ENCODE measurements around the gene AFF3. TPM values are rescaled to one million over a fixed set of nuclear protein-coding genes. Genes with fewer than 3 reads are reported as not detected.

The AFF3 gene
- total RNA-seq, 3 donors from 2014 or later (not counting 1 experiment from before 2014, with no cell fraction given) = 4.6 to 9.6 (median 5.6) TPM

DNA sequence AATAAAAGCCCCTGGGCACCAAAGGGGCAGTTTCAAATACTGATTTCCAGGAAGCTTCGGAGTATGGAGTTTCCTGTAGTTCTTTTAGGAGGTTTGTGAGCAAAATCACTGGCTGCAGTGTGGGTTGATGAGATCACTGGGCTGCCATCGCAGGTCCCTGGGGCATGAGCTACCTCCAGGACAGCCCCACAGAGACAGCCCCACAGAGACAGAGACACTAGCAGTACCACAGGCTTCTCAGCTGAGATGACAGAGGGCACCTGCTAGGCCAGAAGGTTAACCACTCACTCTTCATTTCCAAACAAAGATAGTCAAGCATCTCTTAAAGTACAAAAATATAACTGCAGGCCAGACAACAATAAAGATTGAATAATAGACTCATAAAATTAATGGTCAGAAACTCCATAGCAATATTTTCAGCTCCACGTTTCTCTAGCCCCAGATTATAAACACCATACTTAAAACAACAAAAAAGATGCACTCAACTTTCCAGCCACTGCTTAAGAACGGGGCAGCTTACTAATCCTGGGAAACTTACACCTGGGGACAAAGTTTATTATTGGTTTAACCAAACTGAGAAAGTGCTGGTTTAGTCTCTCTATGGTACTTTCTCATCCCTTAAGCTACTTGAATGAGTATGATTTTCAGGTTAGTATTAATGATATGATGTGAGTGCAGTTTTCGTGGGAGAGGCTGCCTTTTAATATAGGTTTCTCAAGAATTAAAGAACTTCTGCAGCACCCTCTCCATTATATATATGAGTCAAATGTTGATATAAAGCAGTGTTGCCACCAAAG, 11.6 kb downstream of the AFF3 start:
- Mint-ChIP-seq H3K4me1 (no peaks in the 10 kb centered on the region), H3K36me3 (no peaks in the 10 kb centered on the region), H3K27ac (no peak overlapping the region), H3K4me3 (no peak overlapping the region), H3K9me3 (no peaks in the 10 kb centered on the region), H3K27me3 (ENCODE audit: low read depth in 2 of 2) (no peaks in the 10 kb centered on the region)
- no peaks in the 10 kb centered on the region for H3K36me3 ChIP-seq (ENCODE audit: control insufficient read depth, insufficient read depth, low read length)
- H3K4me3 ChIP-seq (ENCODE audit: low read length) = no peak overlapping the region
- no peaks in the 10 kb centered on the region for H3K27me3 ChIP-seq (ENCODE audit: control insufficient read depth, insufficient read depth, low read length)
- DNase-seq (no peak), ATAC-seq (no peak)
- intact Hi-C loops (cut with micrococcal nuclease) = no loop called here
- WGBS (ENCODE audit: insufficient coverage) = 71% methylated on average over 4 of the region's 5 CpGs
- peaks cover 4% of the 10 kb centered on the region for H3K4me1 ChIP-seq (ENCODE audit: control insufficient read depth, insufficient read depth, low read length)
- H3K27ac ChIP-seq (ENCODE audit: low read length) = no peak overlapping the region
- TF ChIP-seq, protein P1, sequence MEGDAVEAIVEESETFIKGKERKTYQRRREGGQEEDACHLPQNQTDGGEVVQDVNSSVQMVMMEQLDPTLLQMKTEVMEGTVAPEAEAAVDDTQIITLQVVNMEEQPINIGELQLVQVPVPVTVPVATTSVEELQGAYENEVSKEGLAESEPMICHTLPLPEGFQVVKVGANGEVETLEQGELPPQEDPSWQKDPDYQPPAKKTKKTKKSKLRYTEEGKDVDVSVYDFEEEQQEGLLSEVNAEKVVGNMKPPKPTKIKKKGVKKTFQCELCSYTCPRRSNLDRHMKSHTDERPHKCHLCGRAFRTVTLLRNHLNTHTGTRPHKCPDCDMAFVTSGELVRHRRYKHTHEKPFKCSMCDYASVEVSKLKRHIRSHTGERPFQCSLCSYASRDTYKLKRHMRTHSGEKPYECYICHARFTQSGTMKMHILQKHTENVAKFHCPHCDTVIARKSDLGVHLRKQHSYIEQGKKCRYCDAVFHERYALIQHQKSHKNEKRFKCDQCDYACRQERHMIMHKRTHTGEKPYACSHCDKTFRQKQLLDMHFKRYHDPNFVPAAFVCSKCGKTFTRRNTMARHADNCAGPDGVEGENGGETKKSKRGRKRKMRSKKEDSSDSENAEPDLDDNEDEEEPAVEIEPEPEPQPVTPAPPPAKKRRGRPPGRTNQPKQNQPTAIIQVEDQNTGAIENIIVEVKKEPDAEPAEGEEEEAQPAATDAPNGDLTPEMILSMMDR (IDR thresholded peaks at IDR 0.05) = no peak
- H3K9me3 ChIP-seq (ENCODE audit: control insufficient read depth, insufficient read depth, low read length) = no peaks in the 10 kb centered on the region

DNA sequence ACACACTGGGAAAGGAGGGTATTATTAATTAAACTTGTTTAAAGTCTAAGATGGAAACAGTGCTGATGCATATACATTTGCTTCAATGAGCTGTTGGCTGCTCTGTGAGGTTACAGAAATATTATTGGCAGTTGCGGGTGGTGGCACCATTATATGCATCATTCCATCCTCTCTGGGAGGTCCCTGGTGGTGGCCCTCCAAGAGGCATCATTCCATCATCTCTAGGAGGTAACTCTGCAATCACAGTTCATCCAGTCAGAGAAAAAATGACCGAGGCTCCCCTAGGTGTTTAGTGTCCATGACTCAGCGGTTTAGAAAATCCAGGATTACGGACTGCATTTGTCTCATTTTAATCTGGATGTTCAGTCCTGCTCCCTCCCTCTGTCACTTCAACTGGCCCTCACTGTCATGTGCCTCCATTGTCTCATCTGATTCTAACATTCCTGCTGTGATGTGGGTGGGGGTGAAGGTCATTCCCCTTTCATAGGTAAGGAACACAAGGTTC, 15.4 kb downstream of the AFF3 start:
- intact Hi-C loops (cut with micrococcal nuclease) = no loop called here

DNA sequence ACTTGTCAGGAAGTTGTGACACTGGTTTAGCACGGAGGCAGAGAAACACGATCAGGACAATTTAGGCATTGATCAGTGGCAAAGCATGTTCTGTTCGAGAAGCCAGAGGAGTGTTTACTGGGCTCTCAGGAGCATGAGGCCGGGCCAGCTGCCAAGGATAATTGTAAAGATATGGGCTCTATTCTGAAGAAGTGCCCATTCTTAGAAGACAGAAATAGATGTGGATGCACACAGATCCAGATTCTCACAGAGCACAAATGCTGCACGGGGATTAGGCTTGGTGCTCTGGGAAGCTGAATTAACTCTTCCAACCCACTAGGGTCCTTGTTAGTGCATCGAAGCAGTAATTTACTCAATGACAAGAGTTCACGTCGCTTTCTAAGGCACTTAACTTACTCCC, 16.2 kb downstream of the AFF3 start:
- Mint-ChIP-seq H3K9me3 (no peaks in the 10 kb centered on the region), H3K4me1 (no peaks in the 10 kb centered on the region), H3K27me3 (ENCODE audit: low read depth in 2 of 2) (no peaks in the 10 kb centered on the region), H3K36me3 (no peaks in the 10 kb centered on the region), H3K27ac (no peak overlapping the region), H3K4me3 (no peak overlapping the region)
- Histone ChIP-seq H3K27me3 (ENCODE audit: control insufficient read depth, insufficient read depth, low read length) (no peaks in the 10 kb centered on the region), H3K9me3 (ENCODE audit: control insufficient read depth, insufficient read depth, low read length) (no peaks in the 10 kb centered on the region), H3K27ac (ENCODE audit: low read length) (no peak overlapping the region), H3K4me1 (ENCODE audit: control insufficient read depth, insufficient read depth, low read length) (no peaks in the 10 kb centered on the region), H3K4me3 (ENCODE audit: low read length) (no peak overlapping the region), H3K36me3 (ENCODE audit: control insufficient read depth, insufficient read depth, low read length) (no peaks in the 10 kb centered on the region)
- DNase-seq (no peak), ATAC-seq (no peak)
- TF ChIP-seq, protein P1 (IDR thresholded peaks at IDR 0.05) = no peak
- intact Hi-C loops (cut with micrococcal nuclease) = no loop called here
- 95% methylated on average over 8 of the region's 8 CpGs for WGBS (ENCODE audit: insufficient coverage)

More for the DNA sequence above, 15.4 kb downstream of the AFF3 start:
- TF ChIP-seq, protein P1 (IDR thresholded peaks at IDR 0.05) = no peak
- H3K27ac ChIP-seq (ENCODE audit: low read length) = no peak overlapping the region
- no peaks in the 10 kb centered on the region for H3K4me1 Mint-ChIP-seq
- ATAC-seq = no peak
- H3K4me3 ChIP-seq (ENCODE audit: low read length) = no peak overlapping the region
- no peak overlapping the region for H3K27ac Mint-ChIP-seq
- H3K27me3 ChIP-seq (ENCODE audit: control insufficient read depth, insufficient read depth, low read length) = no peaks in the 10 kb centered on the region
- WGBS (ENCODE audit: insufficient coverage) = 93% methylated on average over 4 of the region's 4 CpGs
- H3K36me3 Mint-ChIP-seq = no peaks in the 10 kb centered on the region
- no peaks in the 10 kb centered on the region for H3K4me1 ChIP-seq (ENCODE audit: control insufficient read depth, insufficient read depth, low read length)
- H3K4me3 Mint-ChIP-seq = no peak overlapping the region
- H3K9me3 ChIP-seq (ENCODE audit: control insufficient read depth, insufficient read depth, low read length) = no peaks in the 10 kb centered on the region
- no peaks in the 10 kb centered on the region for H3K27me3 Mint-ChIP-seq (ENCODE audit: low read depth in 2 of 2)
- DNase-seq = no peak
- H3K9me3 Mint-ChIP-seq = no peaks in the 10 kb centered on the region
- no peaks in the 10 kb centered on the region for H3K36me3 ChIP-seq (ENCODE audit: control insufficient read depth, insufficient read depth, low read length)

Measured in natural killer cell (primary cell).